ENCODE measurements around the gene DNAJB6.

DNAJB6 gene

DNA sequence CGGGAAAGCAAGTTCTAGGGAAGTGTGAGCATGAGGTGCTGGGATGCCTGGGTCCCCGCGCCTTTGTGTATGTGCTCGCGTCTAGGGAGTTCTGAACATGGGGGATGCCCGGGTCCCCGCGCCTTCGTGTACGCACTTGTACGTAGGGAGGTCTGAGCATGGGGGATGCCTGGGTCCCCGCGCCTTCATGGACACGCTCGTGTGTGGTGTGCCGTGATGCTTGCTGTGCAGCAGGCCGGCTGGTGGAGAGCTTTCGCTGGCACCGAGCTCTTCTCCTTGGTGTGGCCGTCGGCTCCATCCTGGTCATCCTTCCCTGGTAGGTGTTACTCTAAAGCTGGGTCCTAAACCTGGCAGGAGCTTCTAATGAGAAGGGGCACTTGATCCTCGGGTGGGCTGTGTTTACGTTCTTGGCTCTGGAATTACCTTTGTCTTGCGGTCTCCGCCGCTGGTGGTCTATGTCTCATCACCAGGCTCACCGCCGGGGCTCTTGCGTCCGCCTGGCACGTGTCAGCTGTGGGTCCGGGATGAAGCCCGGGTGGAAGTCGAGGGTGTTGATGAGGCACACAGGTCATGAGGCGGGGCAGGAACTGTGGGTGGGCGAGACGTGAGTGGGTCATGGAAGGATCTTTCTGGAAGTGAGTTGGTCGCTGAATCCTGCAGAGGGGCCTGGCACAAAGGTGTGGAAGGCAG is 63.5 kb downstream of the DNAJB6 start:
- no peak for ATAC-seq
- TF ChIP-seq ZC3H10 (CRISPR knock-in tag; IDR thresholded peaks at IDR 0.05) (no peak), OSR1 (CRISPR knock-in tag; IDR thresholded peaks at IDR 0.05) (no peak), ISL1 (CRISPR knock-in tag; IDR thresholded peaks at IDR 0.05) (no peak), PATZ1 (CRISPR knock-in tag; IDR thresholded peaks at IDR 0.05; ENCODE audit: borderline replicate concordance) (no peak), GLIS3 (CRISPR knock-in tag; IDR thresholded peaks at IDR 0.05) (no peak), ZFP3 (CRISPR knock-in tag; IDR thresholded peaks at IDR 0.05) (no peak), SNAI2 (CRISPR knock-in tag; IDR thresholded peaks at IDR 0.05) (no peak), ARNTL (CRISPR knock-in tag; IDR thresholded peaks at IDR 0.05; ENCODE audit: borderline replicate concordance, low read depth) (no peak), ZNF8 (CRISPR knock-in tag; IDR thresholded peaks at IDR 0.05) (no peak), ZNF565 (CRISPR knock-in tag; conservative IDR thresholded peaks at IDR 0.05; ENCODE audit: low read depth) (no peak)

- TF ChIP-seq GLIS3 (CRISPR knock-in tag; IDR thresholded peaks at IDR 0.05) (no peak), OSR1 (CRISPR knock-in tag; IDR thresholded peaks at IDR 0.05) (no peak)
- no peak for ATAC-seq
Observed at GRCh38 chr7:157401567-157402387, 65.0 kb downstream of the DNAJB6 start.

DNA sequence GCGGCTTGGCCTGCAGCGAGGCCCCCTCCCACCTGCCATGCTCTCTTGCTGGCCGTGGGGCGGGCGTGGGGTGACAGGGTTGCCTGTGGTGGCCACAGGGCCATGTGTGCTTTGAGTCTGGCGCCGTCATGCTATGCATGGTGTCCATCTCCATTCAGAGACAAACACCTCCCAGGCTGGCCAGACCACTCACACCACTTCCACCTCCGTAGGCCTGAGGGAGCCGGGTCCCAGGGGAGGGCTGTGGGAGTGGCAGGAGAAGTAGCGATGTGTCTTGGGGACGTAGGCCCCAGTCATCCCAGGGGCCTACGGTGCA is 65.5 kb downstream of the DNAJB6 start:
- no peak for ATAC-seq
- TF ChIP-seq GLIS3 (CRISPR knock-in tag; IDR thresholded peaks at IDR 0.05) (no peak), CREB5 (CRISPR knock-in tag; IDR thresholded peaks at IDR 0.05; ENCODE audit: low read depth) (no peak), ZC3H10 (CRISPR knock-in tag; IDR thresholded peaks at IDR 0.05) (no peak), CSDC2 (CRISPR knock-in tag; IDR thresholded peaks at IDR 0.05) (no peak), PATZ1 (CRISPR knock-in tag; IDR thresholded peaks at IDR 0.05; ENCODE audit: borderline replicate concordance) (no peak), PPARA (CRISPR knock-in tag; IDR thresholded peaks at IDR 0.05; ENCODE audit: borderline replicate concordance) (no peak)

GRCh38 chr7:157402911-157403534 is 66.2 kb downstream of the DNAJB6 start:
- TF ChIP-seq TSHZ2 (CRISPR knock-in tag; IDR thresholded peaks at IDR 0.05) (no peak), ZNF70 (CRISPR knock-in tag; IDR thresholded peaks at IDR 0.05) (no peak), RARB (CRISPR knock-in tag; IDR thresholded peaks at IDR 0.05) (no peak), ZFP30 (CRISPR knock-in tag; IDR thresholded peaks at IDR 0.05) (no peak), PPARA (CRISPR knock-in tag; IDR thresholded peaks at IDR 0.05; ENCODE audit: borderline replicate concordance) (no peak), CSDC2 (CRISPR knock-in tag; IDR thresholded peaks at IDR 0.05) (no peak), CSRNP3 (CRISPR knock-in tag; IDR thresholded peaks at IDR 0.05) (no peak), GLIS3 (CRISPR knock-in tag; IDR thresholded peaks at IDR 0.05) (no peak)
- no peak for ATAC-seq

Measured in SK-N-SH treated with all-trans-retinoic acid at 6 μM for 48 hours (cell line).